NCI-H2107 treated with DMSO at 0.1 percent for 48 hours (cell line): ENCODE measurements around the gene SEC14L1.
A peak's percentile ranks its signal among the peaks of the same experiment; 100 is the strongest.
"Not testable (repeated sequence)": the region's sequence is repeated elsewhere in the genome, so short reads cannot be mapped to it uniquely, and the experiment has no call there.

Experiments used
- DNase-seq: peaks from one replicate; lab custom pipeline; 2025; ENCODE audit not compliant: unreplicated experiment; lab: John Stamatoyannopoulos, UW

The SEC14L1 gene

GRCh38 chr17:77254951-77255825 lies 114.4 kb downstream of the SEC14L1 start:
- no peak for DNase-seq

DNA sequence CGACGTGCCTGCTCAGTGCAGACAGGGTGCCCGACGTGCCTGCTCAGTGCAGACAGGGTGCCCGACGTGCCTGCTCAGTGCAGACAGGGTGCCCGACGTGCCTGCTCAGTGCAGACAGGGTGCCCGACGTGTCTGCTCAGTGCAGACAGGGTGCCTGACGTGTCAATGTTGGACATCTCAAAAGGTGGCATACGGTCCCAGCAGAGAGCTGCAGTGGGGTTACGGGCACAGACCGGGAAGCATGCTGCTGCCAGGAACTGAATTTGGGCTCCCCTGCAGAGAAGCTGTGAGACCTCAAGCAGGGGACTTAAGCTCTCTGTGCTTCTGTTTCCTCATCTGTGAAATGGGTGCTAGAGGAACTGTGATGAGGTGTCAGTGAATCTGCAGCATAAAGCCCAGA lies 115.2 kb downstream of the SEC14L1 start:
- DNase-seq: not testable (repeated sequence)

- no peak for DNase-seq
These were observed 115.9 kb downstream of the SEC14L1 start for GRCh38 chr17:77256710-77257109.

DNA sequence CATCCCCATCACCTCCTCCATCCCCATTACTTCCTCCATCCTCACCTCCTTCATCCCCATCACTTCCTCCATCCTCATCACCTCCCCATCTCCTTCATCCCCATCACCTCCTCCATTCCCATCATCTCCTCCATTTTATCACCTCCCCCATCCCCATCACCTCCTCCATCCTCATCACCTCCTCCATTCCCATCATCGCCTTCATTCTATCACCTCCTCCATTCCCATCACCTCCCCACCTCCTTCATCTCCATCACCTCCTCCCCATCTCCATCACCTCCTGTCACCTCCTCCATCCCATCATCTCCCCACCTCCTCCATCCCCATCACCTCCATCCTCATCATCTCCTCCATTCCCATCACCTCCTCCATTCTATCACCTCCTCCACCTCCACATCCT lies 116.4 kb downstream of the SEC14L1 start:
- DNase-seq: no peak

DNA sequence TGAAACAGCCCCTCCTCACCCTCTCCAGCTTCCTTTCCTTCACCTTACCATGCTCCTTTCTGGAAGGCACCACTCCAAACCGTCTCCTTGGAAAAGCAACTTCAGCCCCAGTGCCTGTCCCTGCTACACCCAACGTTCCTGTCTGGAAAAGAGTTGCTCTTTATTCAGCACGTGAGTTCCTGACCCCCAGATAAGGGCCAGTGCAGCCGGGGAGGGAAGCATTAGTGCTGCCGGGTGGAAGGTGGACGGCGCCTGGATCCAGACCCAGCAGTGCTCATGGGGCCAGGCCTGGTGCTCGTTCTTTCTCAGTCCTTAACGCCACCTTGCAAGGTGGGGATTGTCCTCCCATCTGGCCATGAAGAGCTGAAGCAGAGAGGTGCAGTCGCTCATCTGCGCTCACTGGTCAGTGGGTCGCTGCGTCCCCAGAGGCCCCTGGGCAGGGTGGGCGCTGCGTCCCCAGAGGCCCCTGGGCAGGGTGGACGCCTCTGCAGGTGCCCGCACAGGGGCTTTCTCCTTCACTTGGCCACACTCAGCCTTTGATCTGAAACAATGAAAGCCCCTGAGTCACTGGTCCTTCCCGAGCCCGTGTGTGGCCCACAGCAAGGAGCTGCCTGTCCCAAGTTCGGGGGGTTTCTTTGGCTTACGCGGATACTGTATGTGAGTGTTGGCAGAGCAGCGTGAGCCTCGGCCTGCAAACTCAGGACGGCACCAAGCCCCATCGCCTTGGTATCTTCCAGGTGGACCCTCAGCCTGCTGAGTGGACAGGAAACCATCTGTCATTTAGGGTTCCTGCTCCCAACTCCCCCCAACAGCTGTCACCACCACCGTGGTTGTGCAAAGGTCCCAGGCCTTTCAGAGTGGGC lies 117.1 kb downstream of the SEC14L1 start:
- no peak for DNase-seq

DNA sequence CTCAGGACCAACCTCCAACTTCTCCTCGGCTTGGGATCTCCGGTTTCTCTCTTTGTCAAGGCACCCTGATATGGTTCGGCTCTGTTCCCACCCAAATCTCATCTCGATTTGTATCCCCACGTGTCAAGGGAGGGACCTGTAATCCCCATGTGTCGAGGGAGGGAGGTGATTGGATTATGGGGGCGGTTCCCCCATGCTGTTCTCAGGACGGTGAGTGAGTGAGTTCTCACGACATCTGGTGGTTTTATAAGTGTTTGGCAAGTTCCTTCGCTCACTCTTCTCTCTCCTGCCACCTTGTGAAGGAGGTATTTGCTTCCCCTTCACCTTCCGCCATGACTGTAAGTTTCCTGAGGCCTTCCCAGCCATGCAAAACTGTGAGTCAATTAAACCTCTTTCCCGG lies 117.9 kb downstream of the SEC14L1 start:
- DNase-seq: no peak

DNA sequence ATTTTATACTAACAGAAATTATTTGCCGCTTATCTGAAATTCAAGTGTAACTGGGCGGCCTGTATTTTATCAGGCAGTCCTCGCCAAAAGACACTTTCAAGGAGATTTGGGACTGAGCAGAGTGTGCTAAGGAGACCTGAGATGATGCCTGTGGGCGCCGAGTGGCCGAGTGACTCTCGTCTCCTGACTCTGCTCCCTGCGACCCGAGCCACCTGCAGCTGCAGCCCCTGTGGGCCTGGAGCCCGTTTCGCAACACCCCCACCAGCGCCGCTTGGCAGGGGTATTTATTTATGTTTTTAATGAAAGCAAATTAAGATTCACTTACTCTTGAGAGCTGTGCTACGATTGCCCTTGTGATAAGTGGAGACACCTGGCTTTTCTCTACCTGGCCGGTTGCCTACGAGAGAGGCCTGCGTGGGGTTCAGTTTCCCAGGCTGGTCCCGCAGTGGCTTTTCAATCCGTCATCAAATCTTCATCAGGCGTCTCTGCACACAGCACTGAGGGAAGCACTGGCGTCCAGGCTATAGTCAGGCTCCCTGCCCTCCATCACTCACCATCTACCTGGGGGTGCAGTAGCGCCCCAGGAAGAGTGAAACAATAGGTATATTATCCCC lies 124.0 kb downstream of the SEC14L1 start:
- peak; percentile 90 for DNase-seq

GRCh38 chr17:77266213-77266612 lies 125.4 kb downstream of the SEC14L1 start:
- no peak for DNase-seq
